ENCODE results near the gene FBLN2. TPM values are rescaled to one million over a fixed set of nuclear protein-coding genes. Genes with fewer than 3 reads are reported as not detected.

FBLN2 gene
- total and polyA plus RNA-seq, 2 of the 4 experiments (the other 2 are of a cell fraction), result 11.8 to 60.8 TPM

DNA sequence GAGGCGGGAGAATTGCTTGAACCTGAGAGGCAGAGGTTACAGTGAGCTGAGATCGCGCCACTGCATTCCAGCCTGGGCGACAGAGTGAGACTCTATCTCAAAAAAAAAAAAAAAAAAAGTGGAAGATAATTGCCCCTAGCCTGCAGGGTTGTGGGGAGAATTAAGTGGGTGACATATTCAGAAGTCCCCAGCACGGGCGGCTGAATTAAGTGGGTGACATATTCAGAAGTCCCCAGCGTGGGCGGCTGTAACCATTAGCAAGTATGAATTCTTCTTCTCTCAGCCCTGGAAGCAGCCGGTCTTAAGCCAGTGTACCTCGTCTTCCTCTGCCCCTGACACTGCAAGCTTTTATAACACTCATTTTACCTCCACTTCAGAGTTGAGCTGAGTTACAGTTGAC lies 44.7 kb downstream of the FBLN2 start:
- no peak overlapping the region for H2BK120ac ChIP-seq (ENCODE audit: low read depth, low read length)

More for the DNA sequence above, 44.7 kb downstream of the FBLN2 start:
- H2BK15ac ChIP-seq (ENCODE audit: low read depth, low read length), result no peak overlapping the region
- H3K79me1 ChIP-seq (ENCODE audit: low read depth in 1 of 2, low read length in 2 of 2), result no peaks in the 10 kb centered on the region; a peak in 1 of 4 replicates
- no peak overlapping the region for H2AK5ac ChIP-seq (ENCODE audit: low read depth, low read length)
- no peak overlapping the region for H3K18ac ChIP-seq (ENCODE audit: low read depth, low read length)
- ATAC-seq (ENCODE audit: low read depth) (no peak), DNase-seq (no peak)
- no peak overlapping the region for H3K27ac ChIP-seq (ENCODE audit: insufficient read depth, low read length)
- no peak overlapping the region for H4K91ac ChIP-seq (ENCODE audit: insufficient read depth, low read depth, low read length)
- ChIA-PET POLR2A (ENCODE audit: unreplicated experiment) (no interaction called here), CTCF (no interaction called here)
- in situ Hi-C loops (cut with MboI; ENCODE audit: low sequenced_read_pairs) (no loop called here), dilution Hi-C loops (cut with HindIII; ENCODE audit: low sequenced_read_pairs, unreplicated experiment) (no loop called here), intact Hi-C loops (cut with micrococcal nuclease) (no loop called here)
- H2AK9ac ChIP-seq (replicated peaks; ENCODE audit: low read depth, low read length, poor library complexity), result no peak overlapping the region
- BruUV-seq (replicated peaks), result no TSS peak
- no peaks in the 10 kb centered on the region for H3K9me1 ChIP-seq (ENCODE audit: insufficient read depth, low read length)
- H3K4ac ChIP-seq (ENCODE audit: low read depth, low read length), result no peak overlapping the region
- H3K4me1 ChIP-seq (ENCODE audit: control insufficient read depth, insufficient read depth, low read length), result no peaks in the 10 kb centered on the region; the same call in 1 of the 2 replicates
- peaks cover 4% of the 10 kb centered on the region; the same call in 1 of the 2 replicates for H3K27me3 ChIP-seq (ENCODE audit: control insufficient read depth, insufficient read depth, low read length)
- H4K5ac ChIP-seq (ENCODE audit: low read depth, low read length), result no peak overlapping the region
- H3K23ac ChIP-seq (ENCODE audit: low read depth, low read length), result no peak overlapping the region
- no peak overlapping the region for H2BK5ac ChIP-seq (ENCODE audit: low read depth, low read length, poor library complexity, severe bottlenecking)
- H3K4me2 ChIP-seq (ENCODE audit: low read depth, low read length), result no peak overlapping the region
- H3K36me3 ChIP-seq (ENCODE audit: control insufficient read depth, insufficient read depth, low read length), result no peaks in the 10 kb centered on the region
- no peak overlapping the region for H2AFZ ChIP-seq (replicated peaks; ENCODE audit: low read length, poor library complexity)
- H4K20me1 ChIP-seq (ENCODE audit: insufficient read depth, low read length), result no peaks in the 10 kb centered on the region
- no peak overlapping the region for H3K56ac ChIP-seq (ENCODE audit: extremely low read depth, insufficient read depth, low read length)
- H2BK20ac ChIP-seq (ENCODE audit: low read depth, low read length), result no peak overlapping the region
- TF ChIP-seq CTCF (conservative IDR thresholded peaks at IDR 0.05; ENCODE audit: low read depth, low read length) (no peak), MAFK (IDR thresholded peaks at IDR 0.05; ENCODE audit: low read depth, low read length) (no peak), ELK1 (IDR thresholded peaks at IDR 0.05; ENCODE audit: borderline replicate concordance, low read depth, low read length) (no peak), CHD1 (IDR thresholded peaks at IDR 0.05; ENCODE audit: low read depth, low read length) (no peak), FOS (IDR thresholded peaks at IDR 0.05; ENCODE audit: low read depth, low read length) (no peak), RAD21 (IDR thresholded peaks at IDR 0.05; ENCODE audit: low read length) (no peak), CEBPB (IDR thresholded peaks at IDR 0.05; ENCODE audit: low read depth, low read length) (no peak), SMC3 (IDR thresholded peaks at IDR 0.05; ENCODE audit: low read depth, low read length) (no peak), MXI1 (IDR thresholded peaks at IDR 0.05; ENCODE audit: borderline replicate concordance, low read depth, low read length) (no peak), BHLHE40 (IDR thresholded peaks at IDR 0.05; ENCODE audit: low read depth, low read length) (no peak)
- H3K9ac ChIP-seq (ENCODE audit: low read depth, low read length), result no peak overlapping the region
- no peak overlapping the region for H3K4me3 ChIP-seq (ENCODE audit: insufficient read depth, low read depth, low read length)
- H4K8ac ChIP-seq (ENCODE audit: low read depth in 2 of 2, low read length in 2 of 2), result no peak overlapping the region
- no CpG with 5 or more reads among the region's 10 CpGs for WGBS, 2 experiments (ENCODE audit: extremely low coverage in 2 of 2, insufficient read length in 1 of 2)
- H3K14ac ChIP-seq (replicated peaks; ENCODE audit: low read depth, low read length), result no peak overlapping the region
- H3K9me3 ChIP-seq (ENCODE audit: control insufficient read depth, insufficient read depth, low read length), result no peaks in the 10 kb centered on the region

Data from IMR-90 (cell line).